ENCODE measurements around the gene CALB2.

The CALB2 gene

GRCh38 chr16:71348262-71349085 is 10.0 kb upstream of the CALB2 start:
- H3K4me3 ChIP-seq (ENCODE audit: low read depth, low read length): no peak overlapping the region
- no peak for DNase-seq (ENCODE audit: low read depth)
- TF ChIP-seq MYC (IDR thresholded peaks at IDR 0.05; ENCODE audit: low read depth, low read length) (no peak), POLR2A (IDR thresholded peaks at IDR 0.05; ENCODE audit: extremely low read depth, insufficient read length) (no peak), MAX (IDR thresholded peaks at IDR 0.05; ENCODE audit: low read depth, low read length) (no peak), CTCF (IDR thresholded peaks at IDR 0.05; ENCODE audit: low read depth, low read length) (no peak)

GRCh38 chr16:71350821-71351557 is 7.5 kb upstream of the CALB2 start:
- H3K4me3 ChIP-seq (ENCODE audit: low read depth, low read length): no peak overlapping the region
- DNase-seq (ENCODE audit: low read depth): no peak
- TF ChIP-seq POLR2A (IDR thresholded peaks at IDR 0.05; ENCODE audit: extremely low read depth, insufficient read length): no peak
- no peak for TF ChIP-seq MAX (IDR thresholded peaks at IDR 0.05; ENCODE audit: low read depth, low read length)
- no peak for TF ChIP-seq CTCF (IDR thresholded peaks at IDR 0.05; ENCODE audit: low read depth, low read length)
- no peak for TF ChIP-seq MYC (IDR thresholded peaks at IDR 0.05; ENCODE audit: low read depth, low read length)

GRCh38 chr16:71351558-71351901 is 7.0 kb upstream of the CALB2 start:
- TF ChIP-seq MYC (IDR thresholded peaks at IDR 0.05; ENCODE audit: low read depth, low read length) (no peak), CTCF (IDR thresholded peaks at IDR 0.05; ENCODE audit: low read depth, low read length) (no peak), POLR2A (IDR thresholded peaks at IDR 0.05; ENCODE audit: extremely low read depth, insufficient read length) (no peak)
- no peak overlapping the region for H3K4me3 ChIP-seq (ENCODE audit: low read depth, low read length)
- no peak for DNase-seq (ENCODE audit: low read depth)

- H3K4me3 ChIP-seq (ENCODE audit: low read depth, low read length): no peak overlapping the region
- TF ChIP-seq MAX (IDR thresholded peaks at IDR 0.05; ENCODE audit: low read depth, low read length) (no peak), MYC (IDR thresholded peaks at IDR 0.05; ENCODE audit: low read depth, low read length) (no peak), CTCF (IDR thresholded peaks at IDR 0.05; ENCODE audit: low read depth, low read length) (no peak), POLR2A (IDR thresholded peaks at IDR 0.05; ENCODE audit: extremely low read depth, insufficient read length) (no peak)
- no peak for DNase-seq (ENCODE audit: low read depth)
These were observed 6.1 kb upstream of the CALB2 start for GRCh38 chr16:71352466-71352865.

- H3K4me3 ChIP-seq (ENCODE audit: low read depth, low read length): no peak overlapping the region
- no peak for DNase-seq (ENCODE audit: low read depth)
- TF ChIP-seq CTCF (IDR thresholded peaks at IDR 0.05; ENCODE audit: low read depth, low read length): no peak
- no peak for TF ChIP-seq MYC (IDR thresholded peaks at IDR 0.05; ENCODE audit: low read depth, low read length)
- TF ChIP-seq POLR2A (IDR thresholded peaks at IDR 0.05; ENCODE audit: extremely low read depth, insufficient read length): no peak
- no peak for TF ChIP-seq MAX (IDR thresholded peaks at IDR 0.05; ENCODE audit: low read depth, low read length)
These were observed 5.5 kb upstream of the CALB2 start for GRCh38 chr16:71352963-71353460.
